GM19193 (cell line): ENCODE data around the gene TCF4.

ENCODE experiments used
- POLR2A ChIP-seq: IDR thresholded peaks from 4 replicates; pipeline ENCODE4 v1.6.1; 2011; ENCODE audit not compliant: insufficient read depth, insufficient read length; ENCODE audit errors: extremely low read depth

TCF4 gene

DNA sequence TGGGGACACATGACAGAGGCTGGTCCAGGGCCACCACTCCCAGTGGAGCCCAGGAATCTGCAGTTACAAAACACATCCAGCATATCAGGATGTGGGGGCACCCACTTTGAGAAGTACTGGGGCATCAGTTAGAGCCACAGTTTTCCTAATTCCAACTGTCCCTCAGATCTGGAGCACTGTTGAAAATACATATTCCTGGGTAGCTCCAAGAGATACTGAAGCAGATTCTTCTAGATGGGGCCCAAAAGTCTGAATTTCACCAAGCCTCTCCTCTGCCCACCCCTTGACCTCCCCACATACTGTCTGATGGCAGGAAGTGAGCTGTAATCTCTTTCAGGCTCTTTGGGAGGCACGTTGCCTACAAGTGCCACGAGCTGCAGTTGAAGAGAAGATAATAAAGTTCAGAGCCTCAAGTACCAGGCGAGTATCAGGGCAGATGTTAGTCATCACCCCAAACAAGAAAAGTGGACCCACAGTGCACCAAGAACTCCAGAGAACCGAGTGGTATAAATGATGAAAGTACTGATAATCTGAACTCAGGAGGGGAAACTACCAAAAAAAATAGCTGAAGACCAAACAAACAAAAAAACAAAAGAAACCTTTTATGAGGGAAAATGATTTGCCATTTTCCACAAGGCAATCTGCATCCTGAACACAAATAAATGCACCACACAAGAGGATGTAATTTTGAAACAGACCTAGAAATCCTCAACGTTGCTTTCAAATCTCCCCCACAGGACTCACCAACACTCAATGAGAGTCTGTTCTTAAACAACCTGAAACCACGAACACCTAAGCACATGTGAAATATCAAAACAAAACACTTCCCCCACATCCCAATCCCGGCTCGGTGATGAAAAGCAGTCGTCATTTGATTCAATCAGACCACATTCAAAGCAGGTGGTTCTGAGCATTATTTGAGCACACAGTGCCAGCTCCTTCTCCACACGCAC is 98.7 kb downstream of the TCF4 start:
- TF ChIP-seq POLR2A = no peak

DNA sequence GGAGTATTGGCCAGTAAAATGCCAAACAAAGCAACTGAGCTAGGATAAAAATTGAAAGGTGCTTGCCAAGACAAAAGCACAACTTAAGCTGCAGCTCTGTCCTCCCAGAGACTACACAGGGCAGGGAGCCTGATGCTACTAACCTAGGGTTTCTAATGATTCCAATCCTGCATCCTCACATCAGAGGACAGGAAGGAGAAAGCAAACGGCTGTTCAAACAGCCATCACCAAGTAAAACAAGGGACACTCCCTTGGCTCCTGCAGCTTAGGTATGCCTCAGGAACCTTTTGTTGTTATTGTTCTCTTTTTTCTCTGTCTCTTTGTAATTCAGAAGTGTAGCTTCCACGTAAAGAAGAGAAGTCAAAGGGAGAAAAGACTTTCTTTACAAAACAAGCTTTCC is 99.5 kb downstream of the TCF4 start:
- TF ChIP-seq POLR2A = no peak

DNA sequence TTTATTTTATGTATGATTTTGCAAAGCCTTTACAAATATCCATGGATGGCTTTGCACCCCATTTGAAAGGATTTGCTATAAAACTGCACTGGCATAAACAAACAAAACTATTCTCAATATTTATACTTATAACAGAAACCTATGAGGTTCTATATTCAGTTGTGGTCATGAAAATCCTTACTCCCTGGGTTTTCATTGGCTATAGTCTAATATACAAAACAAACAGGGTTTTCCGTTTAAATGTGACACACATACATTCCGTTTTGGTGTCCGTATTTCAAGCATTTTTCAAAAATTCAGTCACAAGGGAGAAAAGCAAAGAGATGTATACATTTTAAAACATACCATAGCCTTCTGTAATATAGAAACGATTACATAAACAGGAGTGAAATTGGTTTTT is 100.0 kb downstream of the TCF4 start:
- TF ChIP-seq POLR2A = no peak

DNA sequence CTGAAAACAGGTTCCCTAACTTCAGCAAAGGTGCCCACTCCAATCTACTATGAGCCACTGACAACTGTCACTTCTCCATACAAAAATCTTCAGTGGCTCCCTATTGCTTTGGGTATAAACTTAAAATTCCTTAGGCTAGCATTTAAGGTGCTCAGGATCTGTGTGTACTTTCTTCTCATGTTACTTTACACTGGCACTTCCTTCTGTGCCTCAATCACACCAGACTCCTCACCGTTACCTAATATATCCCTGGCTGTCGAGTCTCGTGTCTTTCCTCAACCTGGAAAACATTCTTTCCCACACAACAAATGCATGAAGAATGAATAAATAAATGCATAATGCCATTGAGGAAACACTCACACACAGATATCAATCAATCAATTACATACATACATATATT is 101.1 kb downstream of the TCF4 start:
- no peak for TF ChIP-seq POLR2A

DNA sequence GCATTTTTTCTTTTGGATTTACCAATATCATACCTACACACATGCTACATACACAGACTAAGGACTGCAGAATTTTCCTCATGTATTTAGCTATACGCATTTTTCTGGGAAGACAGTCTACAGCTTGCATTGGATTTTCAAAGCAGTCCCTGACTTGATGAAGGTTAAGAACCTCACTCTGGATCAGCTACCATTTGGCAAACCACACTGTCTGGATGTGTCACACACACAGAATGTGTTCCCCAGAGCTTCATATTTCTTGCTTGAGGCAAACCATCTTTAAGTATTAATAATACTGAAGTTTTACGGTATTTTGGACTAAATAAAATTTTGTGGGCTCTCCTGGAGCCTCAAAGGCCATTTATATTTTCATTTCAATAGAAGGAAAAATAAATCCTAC is 102.3 kb downstream of the TCF4 start:
- TF ChIP-seq POLR2A = no peak

DNA sequence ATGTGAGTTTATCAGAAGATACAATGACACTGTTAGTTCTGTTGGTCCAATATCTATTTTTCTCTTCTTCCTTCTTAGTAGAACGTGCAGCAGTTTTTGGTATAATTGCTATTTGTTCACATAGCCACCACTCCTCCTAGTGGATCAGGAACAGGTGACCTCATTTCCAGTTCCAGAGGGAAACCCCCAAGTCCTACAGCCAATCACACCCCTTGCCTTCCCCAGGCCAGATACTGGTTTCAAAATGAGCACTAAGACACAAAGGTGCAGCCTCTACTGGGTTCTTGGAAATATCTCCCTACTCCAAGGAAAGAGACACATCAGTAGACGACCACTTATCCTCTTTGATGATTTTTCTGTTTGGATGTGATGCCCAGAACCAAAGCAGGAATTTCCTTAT is 103.2 kb downstream of the TCF4 start:
- TF ChIP-seq POLR2A = no peak

DNA sequence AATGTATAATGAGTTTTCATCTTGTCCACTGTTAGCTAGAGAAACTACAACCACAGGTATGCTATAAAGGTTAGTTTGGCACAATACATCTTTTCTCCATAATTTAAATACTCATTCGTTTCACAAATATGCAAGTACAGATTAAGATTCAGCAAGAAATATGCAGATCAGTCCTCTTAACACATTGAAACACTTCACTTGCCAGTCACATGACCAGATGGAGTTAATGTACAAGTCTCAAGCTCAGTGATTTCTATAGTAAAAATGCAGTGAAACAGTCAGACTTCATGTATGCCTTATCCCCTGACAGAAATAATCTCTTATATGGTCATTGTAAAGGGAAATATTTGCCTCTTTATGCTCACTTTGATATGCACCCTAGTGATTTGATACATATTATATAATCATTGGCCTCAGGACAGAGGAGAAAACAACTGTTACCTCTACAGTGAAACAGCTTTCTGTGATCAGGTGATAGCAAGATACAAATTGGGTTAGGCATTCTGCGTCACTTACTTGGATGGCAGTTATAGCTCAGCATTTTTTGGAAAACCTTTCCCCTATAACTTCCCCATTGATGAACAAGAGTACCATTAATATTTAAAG is 104.6 kb downstream of the TCF4 start:
- no peak for TF ChIP-seq POLR2A

DNA sequence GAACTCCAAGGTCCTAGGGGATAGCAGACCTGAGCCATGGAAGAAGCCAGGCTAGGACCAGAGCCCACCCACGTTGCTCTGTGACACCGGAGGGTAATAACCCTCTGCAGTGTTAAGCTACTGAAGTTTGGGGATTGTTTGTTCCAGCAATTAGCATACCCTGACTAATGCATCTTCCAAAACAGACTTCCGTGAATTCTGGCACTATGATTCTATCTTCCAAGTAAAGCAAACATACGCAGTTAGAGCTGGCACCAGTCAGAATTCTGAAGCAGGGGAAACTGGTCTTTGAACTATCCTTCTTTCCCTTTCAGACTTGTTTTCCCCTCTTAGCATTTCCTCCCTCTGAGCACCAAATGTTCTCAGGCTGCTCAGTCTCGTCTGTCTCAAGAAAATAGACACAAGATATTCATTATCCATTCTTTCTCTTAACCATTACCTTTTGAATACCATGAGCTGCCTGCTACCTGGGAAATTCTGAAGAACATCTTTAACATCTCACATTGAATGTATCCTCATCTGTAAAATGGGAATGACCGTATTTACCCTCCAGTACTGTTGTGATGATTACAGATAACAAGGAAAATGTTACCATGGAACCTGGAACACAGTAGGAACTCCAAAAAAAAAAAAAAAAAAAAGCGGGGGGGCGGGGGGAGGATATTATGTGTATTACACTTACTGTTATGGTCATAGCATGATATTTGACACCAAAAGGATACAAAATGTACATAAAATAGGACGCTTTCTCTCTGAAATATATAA is 108.2 kb downstream of the TCF4 start:
- no peak for TF ChIP-seq POLR2A

DNA sequence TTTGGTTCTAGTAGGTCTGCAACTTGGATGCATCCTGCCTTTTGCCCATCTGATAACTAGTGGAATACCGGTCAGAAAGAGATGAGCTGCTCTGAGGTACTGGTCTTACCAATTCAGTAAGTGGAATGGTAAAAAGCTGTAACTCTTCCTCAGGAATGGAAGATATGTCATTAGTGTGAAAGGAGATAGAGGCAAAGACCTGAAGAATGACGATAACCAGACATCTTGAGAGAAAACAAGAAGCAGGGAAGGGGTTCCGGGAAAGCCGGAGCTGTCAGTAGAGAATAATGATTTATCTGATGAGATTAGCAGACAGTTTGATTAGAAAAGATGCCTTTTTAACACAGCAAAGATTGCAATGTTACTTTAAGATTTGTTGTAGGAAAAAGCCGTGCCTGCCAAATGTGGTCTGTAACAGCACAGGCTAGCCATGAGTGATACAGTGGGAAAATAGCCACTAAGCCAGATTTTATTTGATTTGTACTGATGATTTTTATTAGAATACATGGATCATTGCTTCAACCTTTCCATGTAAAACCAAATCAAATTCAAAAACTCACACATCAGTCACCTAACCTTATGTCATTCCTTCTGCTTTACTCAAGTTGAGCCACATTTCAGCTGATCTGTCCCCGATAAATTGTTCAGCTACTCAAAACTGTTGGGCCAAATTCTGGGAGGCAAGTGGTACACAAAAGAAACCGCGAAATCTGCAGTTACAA is 110.0 kb downstream of the TCF4 start:
- TF ChIP-seq POLR2A = no peak

DNA sequence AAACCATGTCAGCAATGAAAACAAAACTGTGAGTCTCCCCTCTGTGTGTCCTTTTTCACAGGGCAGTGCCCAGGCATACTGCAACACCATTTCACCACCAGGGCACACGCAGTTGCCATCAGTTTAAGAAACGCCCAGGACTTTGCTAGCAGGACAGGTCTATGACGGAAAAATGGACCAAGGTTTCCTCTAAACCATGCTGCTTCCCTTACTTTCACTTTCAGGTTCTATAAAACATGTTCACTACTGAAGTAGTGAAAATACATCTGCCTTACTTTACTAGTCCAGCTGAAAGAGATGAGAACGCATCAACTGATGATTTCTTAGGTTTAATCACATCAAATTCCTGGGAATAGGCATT is 110.5 kb downstream of the TCF4 start:
- no peak for TF ChIP-seq POLR2A

DNA sequence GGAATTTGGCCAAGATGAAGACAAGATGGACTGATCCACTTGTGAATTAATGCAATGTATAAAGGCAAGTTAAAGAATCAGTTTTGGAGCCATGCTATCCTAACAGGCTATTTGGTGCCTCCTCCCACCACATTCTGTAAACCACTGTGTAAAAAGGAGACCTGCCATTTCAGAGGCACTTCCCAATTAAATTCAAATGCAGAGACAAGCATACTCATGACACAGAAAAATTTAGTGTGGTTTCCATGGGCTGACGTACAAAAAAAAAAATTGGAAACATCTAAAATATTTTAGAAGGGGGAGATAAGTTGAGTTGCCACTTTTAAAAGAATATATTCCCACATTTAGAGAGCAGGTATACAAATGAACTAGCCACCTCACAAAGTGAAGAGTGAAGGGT is 112.1 kb downstream of the TCF4 start:
- TF ChIP-seq POLR2A = no peak

DNA sequence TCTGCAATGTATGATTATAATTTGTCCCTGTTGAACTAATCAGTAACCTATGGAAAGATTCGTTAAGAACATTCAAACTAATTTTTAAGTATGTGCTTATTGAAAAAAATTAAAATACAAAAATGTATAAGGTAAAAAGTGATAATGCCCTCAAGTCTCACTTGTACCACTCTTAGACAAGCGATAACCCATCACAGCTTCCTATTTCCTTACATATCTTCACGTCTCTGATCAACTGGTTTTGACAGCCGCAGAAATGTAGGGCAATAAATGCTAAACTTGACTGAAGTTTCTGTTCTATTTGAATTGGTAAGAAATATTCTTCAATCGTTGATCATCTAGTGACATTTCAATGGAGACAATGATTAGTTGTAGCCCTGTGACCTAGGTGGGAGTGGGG is 112.5 kb downstream of the TCF4 start:
- TF ChIP-seq POLR2A = no peak

DNA sequence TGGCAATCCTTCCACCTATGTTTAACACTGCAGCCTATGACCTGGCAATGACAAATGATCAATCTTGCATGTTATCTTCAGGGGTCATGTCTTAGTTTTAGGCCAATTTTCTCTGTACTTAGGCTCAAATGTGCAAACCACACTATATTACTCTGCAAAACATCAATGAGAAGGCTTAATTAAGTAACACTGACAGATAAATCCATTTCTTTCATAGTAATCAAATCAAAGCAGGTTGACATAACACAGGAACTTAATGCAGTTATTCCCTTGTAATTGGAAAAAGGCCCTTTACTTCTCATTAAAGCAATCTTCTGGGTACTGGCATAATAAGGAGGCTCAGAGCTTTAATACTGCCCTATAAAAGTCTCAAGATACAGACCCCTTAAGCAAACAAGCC is 114.4 kb downstream of the TCF4 start:
- TF ChIP-seq POLR2A = no peak

DNA sequence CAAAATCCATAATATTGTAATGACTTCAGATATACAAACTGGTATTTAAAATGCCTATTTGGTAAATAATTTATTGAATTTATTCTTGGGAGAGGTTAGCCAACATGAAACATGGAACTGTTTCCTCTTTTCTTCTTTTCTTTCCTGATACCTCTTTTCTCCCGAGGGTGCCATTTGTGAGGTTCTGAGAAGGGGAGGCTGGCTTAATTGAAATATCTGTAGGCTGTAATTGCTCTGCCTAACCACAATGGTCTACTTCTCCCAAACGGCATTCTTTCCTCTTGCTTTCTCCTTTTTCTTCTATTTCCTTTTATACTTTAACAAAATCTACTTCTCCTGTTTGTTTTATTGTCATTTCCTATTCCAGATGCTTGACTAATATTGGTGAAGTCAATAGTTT is 114.9 kb downstream of the TCF4 start:
- no peak for TF ChIP-seq POLR2A

DNA sequence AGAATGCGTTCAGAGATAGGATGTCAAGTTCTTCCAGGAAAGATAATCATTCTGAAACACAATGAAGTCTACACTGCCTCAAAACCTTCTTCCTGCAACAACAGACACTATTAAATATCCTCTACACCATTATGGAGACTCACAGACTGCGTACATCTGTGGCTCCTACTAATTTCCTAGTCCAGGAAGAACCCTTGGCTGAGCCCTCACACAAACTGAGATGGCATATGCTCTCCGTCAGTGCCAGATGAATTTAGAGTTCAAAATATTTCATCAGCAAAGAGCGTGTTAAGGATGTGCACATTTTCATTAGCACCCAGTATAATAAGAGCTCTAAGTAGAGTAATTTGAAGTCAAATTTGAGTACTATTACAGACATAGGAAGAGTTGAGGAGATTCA is 117.2 kb downstream of the TCF4 start:
- TF ChIP-seq POLR2A = no peak
